NCI-H146 treated with DMSO at 0.1 percent for 48 hours (cell line): ENCODE measurements around the gene SIRPB2.
"Not testable (repeated sequence)": the region's sequence is repeated elsewhere in the genome, so short reads cannot be mapped to it uniquely, and the experiment has no call there.

Experiments used
- DNase-seq: peaks from one replicate; lab custom pipeline; 2025; ENCODE audit not compliant: unreplicated experiment; lab: John Stamatoyannopoulos, UW

SIRPB2 gene

GRCh38 chr20:1500496-1500895 is 9.3 kb upstream of the SIRPB2 start:
- no peak for DNase-seq

GRCh38 chr20:1499528-1500420 is 8.6 kb upstream of the SIRPB2 start:
- no peak for DNase-seq

DNA sequence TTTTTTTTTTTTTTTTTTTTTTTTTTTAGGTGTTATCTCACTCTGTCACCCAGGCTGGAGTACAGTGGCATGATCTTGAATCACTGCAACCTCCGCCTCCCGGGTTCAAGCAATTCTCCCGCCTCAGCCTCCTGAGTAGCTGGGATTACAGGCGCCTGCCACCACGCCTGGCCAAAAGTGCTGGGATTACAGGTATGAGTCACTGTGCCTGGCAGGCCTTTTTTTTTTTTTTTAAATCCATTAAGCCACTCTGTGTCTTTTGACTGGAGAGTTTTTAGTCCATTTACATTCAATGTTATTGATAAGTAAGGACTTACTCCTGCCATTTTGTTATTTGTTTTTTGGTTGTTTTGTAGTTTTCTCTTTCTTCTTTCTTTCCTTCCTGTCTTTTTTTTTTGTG is 6.2 kb upstream of the SIRPB2 start:
- DNase-seq: not testable (repeated sequence)

GRCh38 chr20:1496930-1497329 is 5.7 kb upstream of the SIRPB2 start:
- DNase-seq: no peak

GRCh38 chr20:1494436-1494835 is 3.2 kb upstream of the SIRPB2 start:
- DNase-seq: no peak

- no peak for DNase-seq
Observed at GRCh38 chr20:1493536-1493935, 2.3 kb upstream of the SIRPB2 start.

- no peak for DNase-seq
Observed at GRCh38 chr20:1491860-1492642, 831 bp upstream of the SIRPB2 start.

GRCh38 chr20:1490643-1491195 is 501 bp downstream of the SIRPB2 start:
- DNase-seq: no peak

GRCh38 chr20:1489764-1490436 is 1.3 kb downstream of the SIRPB2 start:
- DNase-seq: no peak

DNA sequence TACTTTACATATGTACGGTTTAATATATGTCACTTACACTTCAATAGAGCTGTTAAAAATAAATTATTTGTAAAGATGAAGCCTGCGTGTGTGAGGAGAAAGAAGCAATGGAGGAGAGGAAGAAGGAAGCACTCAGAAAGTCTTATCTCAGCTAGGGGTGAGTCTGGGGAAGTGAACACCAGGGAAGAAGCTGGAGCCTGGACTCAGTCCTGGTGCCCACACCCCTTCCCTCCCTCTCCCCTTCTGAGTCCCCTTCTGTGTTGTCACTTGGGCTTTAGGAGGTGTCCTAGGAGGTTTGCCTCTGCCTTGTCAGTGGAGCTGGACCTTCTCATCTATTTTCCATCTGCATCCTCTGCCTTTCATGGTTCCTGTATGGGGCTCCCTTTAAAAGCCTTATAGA is 1.9 kb downstream of the SIRPB2 start:
- DNase-seq: no peak

- DNase-seq: no peak
Observed at GRCh38 chr20:1486566-1486965, 4.7 kb downstream of the SIRPB2 start.

GRCh38 chr20:1484438-1485116 is 6.6 kb downstream of the SIRPB2 start:
- no peak for DNase-seq

- DNase-seq: no peak
Observed at GRCh38 chr20:1479831-1480595, 11.2 kb downstream of the SIRPB2 start.

DNA sequence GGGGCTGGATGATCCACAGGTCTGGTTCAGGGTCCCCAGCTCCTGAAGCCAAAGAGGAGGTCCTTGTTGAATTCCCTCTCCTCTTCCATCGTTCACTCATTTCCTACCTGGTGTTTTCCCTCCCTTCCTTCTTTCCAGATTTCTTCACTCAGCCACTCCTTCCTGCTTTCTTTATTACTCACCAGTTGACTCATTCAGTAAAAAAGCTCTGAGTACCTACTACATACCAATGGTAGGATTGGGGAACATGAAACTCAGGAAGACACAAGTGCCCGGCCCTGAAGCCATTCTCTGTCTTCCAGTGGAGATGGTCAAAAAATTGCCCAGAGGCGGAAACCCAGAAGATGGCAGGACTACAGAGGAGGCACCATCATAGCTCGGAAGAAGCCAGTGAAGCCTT is 12.7 kb downstream of the SIRPB2 start:
- no peak for DNase-seq

DNA sequence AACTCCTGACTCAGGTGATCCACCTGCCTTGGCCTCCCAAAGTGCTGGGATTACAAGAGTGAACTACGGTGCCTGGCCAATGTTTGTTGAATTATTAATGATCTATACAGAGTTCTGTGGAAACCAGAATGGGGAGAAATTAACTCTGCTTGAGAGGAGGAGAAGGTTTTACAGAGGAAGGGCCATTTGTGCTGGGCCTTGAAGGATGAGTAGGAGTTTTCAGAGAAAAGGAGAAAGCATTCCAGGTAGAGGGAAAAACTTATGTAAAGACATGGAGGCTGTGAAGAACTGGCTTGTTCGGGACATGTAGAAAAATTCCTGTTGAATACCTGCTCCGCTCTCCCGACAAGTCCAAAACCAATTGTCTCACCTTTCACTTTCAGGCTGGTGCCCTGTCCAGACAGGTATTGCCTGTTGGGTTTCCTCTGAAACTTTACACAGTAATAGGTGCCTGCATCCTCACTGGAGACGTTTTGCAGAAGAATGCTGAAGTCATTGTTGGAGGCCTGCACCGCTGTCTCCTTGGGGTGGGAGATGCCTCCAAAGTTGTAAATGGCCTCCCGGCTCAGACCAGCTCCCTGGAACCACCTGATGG is 13.2 kb downstream of the SIRPB2 start:
- no peak for DNase-seq

- no peak for DNase-seq
Observed at GRCh38 chr20:1474817-1475603, 16.2 kb downstream of the SIRPB2 start.

DNA sequence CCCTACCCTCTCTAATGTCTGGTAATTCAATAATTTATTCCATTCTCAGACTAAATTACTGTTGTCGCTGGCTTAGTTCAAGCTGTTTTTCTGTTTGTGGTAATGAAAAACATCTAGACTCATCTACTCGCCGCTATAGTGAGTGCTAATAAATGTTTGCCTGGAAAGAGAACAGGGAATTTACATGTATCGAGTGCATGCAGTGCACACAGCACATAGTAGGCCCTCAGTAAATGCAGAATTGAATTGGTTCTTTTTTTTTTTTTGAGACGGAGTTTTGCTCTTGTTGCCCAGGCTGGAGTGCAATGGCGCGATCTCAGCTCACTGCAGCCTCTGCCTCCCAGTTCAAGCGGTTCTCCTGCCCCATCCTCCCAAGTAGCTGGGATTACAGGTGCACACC is 16.9 kb downstream of the SIRPB2 start:
- DNase-seq: no peak

- DNase-seq: no peak
Observed at GRCh38 chr20:1473246-1474220, 17.7 kb downstream of the SIRPB2 start.
